ENCODE data around the gene GRK5.

The GRK5 gene

GRCh38 chr10:119207366-119207666 lies at the start of gene GRK5:
TSS of gene GRK5 (plus strand) at chr10:119207571. CDS start at chr10:119207918, 347 bp downstream.
- TF ChIP-seq CTCF (IDR thresholded peaks at IDR 0.05; ENCODE audit: low read depth, low read length, missing control alignments), result no peak
- DNase-seq (ENCODE audit: low read depth), result peak; percentile 92
- peak within 1 kb of the TSS; percentile 78 for H3K4me3 ChIP-seq (ENCODE audit: low read depth, low read length)

GRCh38 chr10:119159332-119159731 lies 48.0 kb upstream of the GRK5 start:
- H3K4me3 ChIP-seq (ENCODE audit: low read depth, low read length), result no peak overlapping the region
- no peak for TF ChIP-seq CTCF (IDR thresholded peaks at IDR 0.05; ENCODE audit: low read depth, low read length, missing control alignments)
- no peak for DNase-seq (ENCODE audit: low read depth)

- no peak overlapping the region for H3K4me3 ChIP-seq (ENCODE audit: low read depth, low read length)
- no peak for TF ChIP-seq CTCF (IDR thresholded peaks at IDR 0.05; ENCODE audit: low read depth, low read length, missing control alignments)
- no peak for DNase-seq (ENCODE audit: low read depth)
Observed at GRCh38 chr10:119161680-119162451, 45.5 kb upstream of the GRK5 start.

GRCh38 chr10:119162452-119163092 lies 44.8 kb upstream of the GRK5 start:
- no peak overlapping the region for H3K4me3 ChIP-seq (ENCODE audit: low read depth, low read length)
- no peak for TF ChIP-seq CTCF (IDR thresholded peaks at IDR 0.05; ENCODE audit: low read depth, low read length, missing control alignments)
- DNase-seq (ENCODE audit: low read depth), result no peak

GRCh38 chr10:119165171-119166117 lies 41.9 kb upstream of the GRK5 start, which contains the start of gene SFXN4:
TSS of gene SFXN4 (minus strand) at chr10:119165714. CDS start at chr10:119165647, 67 bp downstream.
- no peak for TF ChIP-seq CTCF (IDR thresholded peaks at IDR 0.05; ENCODE audit: low read depth, low read length, missing control alignments)
- no peak for DNase-seq (ENCODE audit: low read depth)
- H3K4me3 ChIP-seq (ENCODE audit: low read depth, low read length), result peak within 1 kb of the TSS; percentile 85

- no peak for DNase-seq (ENCODE audit: low read depth)
- peak overlapping the region; percentile 85 for H3K4me3 ChIP-seq (ENCODE audit: low read depth, low read length)
- no peak for TF ChIP-seq CTCF (IDR thresholded peaks at IDR 0.05; ENCODE audit: low read depth, low read length, missing control alignments)
Observed at GRCh38 chr10:119166118-119166500, 41.3 kb upstream of the GRK5 start.
